ENCODE results near the gene ITGA11.

- no peak for TF ChIP-seq CTCF (IDR thresholded peaks at IDR 0.05)
- no peak for TF ChIP-seq EZH2 (IDR thresholded peaks at IDR 0.05; ENCODE audit: borderline replicate concordance, insufficient read depth, low read depth, low read length, poor library complexity, severe bottlenecking)
Measured at GRCh38 chr15:68318008-68318835, 113.7 kb downstream of the ITGA11 start.
